ENCODE data around the gene MCU.
"Not testable (repeated sequence)": the region's sequence is repeated elsewhere in the genome, so short reads cannot be mapped to it uniquely, and the experiment has no call there.

GRCh38 chr10:72758930-72759329 lies 67.0 kb downstream of the MCU start:
- not testable (repeated sequence) for TF ChIP-seq YY1 (IDR thresholded peaks at IDR 0.05; ENCODE audit: extremely low read depth, insufficient replicate concordance, low read depth, low read length); CTCF (IDR thresholded peaks at IDR 0.05 in 2 of 3, conservative IDR thresholded peaks at IDR 0.05 in 1 of 3; ENCODE audit: borderline replicate concordance in 1 of 3, insufficient read depth in 1 of 3, low read depth in 2 of 3, low read length in 2 of 3); EZH2 (IDR thresholded peaks at IDR 0.05); POLR2A (IDR thresholded peaks at IDR 0.05; ENCODE audit: borderline replicate concordance, extremely low read depth, insufficient read depth, insufficient read length); SIN3A (IDR thresholded peaks at IDR 0.05; ENCODE audit: low read depth); RAD21 (IDR thresholded peaks at IDR 0.05; ENCODE audit: low read depth); POLR2AphosphoS5 (IDR thresholded peaks at IDR 0.05; ENCODE audit: low read depth, low read length)

All from HCT116 (cell line).